Right lobe of liver (tissue), 6 donors: ENCODE measurements around the gene PIANP. TPM values are rescaled to one million over a fixed set of nuclear protein-coding genes. Genes with fewer than 3 reads are reported as not detected.
"Not testable (repeated sequence)": the region's sequence is repeated elsewhere in the genome, so short reads cannot be mapped to it uniquely, and the experiment has no call there.

Experiments
- ATAC-seq, 4 donors: fragments of 200-7000 bp; cut with Tn5 transposase; one replicate each; pipeline ENCODE4 v1.9.1; 2020; ENCODE audit warnings: mild to moderate bottlenecking in 4 of 4, moderate library complexity in 4 of 4
- DNase-seq, 3 donors: peaks; one replicate each; pipeline ENCODE4 v3.0.0-alpha.2; 2020
- H3K27ac ChIP-seq, 3 donors: fragments of 200-600 bp; one replicate each; pipeline ENCODE4 v1.8.0; 2022
- H3K27me3 ChIP-seq, 2 donors: fragments of 200-600 bp; one replicate each; pipeline ENCODE4 v1.8.0; 2022
- H3K36me3 ChIP-seq, 4 donors: fragments of 200-600 bp; sonication (generic) in 1 of 4; one replicate each; pipeline versions ENCODE4 v1.5.1 to v1.8.0; 2017 to 2022; ENCODE audit warnings: control low read depth in 1 of 4
- H3K4me1 ChIP-seq, 4 donors: fragments of 200-600 bp; sonication (generic) in 1 of 4; one replicate each; pipeline versions ENCODE4 v1.5.1 to v1.8.0; 2017 to 2022; ENCODE audit warnings: control low read depth in 1 of 4
- H3K4me3 ChIP-seq, 3 donors: fragments of 200-600 bp; one replicate each; pipeline ENCODE4 v1.8.0; 2022
- H3K9me3 ChIP-seq, 4 donors: fragments of 200-600 bp; sonication (generic) in 1 of 4; one replicate each; pipeline versions ENCODE4 v1.5.1 to v1.8.0; 2017 to 2022; ENCODE audit warnings: control low read depth in 1 of 4
- CTCF ChIP-seq, 4 donors: fragments of 200-600 bp in 3 of 4; fragments of 450-650 bp in 1 of 4; IDR thresholded peaks; one replicate each; pipeline versions ENCODE4 v1.5.1 to v1.8.0; 2016 to 2022; ENCODE audit warnings: antibody characterized with exemption in 4 of 4, mild to moderate bottlenecking in 2 of 4
- POLR2A ChIP-seq: fragments of 450-650 bp; IDR thresholded peaks from one replicate; pipeline ENCODE4 v1.6.1; 2017; ENCODE audit warnings: antibody characterized with exemption, mild to moderate bottlenecking
- WGBS: methylation state at CpG from one replicate; pipeline ENCODE4 v1.1.6; 2018; ENCODE audit warnings: low coverage, low lambda C conversion rate; ENCODE audit not compliant: insufficient coverage; ENCODE audit errors: missing lambda C conversion rate; 5-methylcytosine and 5-hydroxymethylcytosine counted together
- intact Hi-C, 2 donors: fragments of 100-400 bp; cut with DNase I; formaldehyde crosslinking; loops; one replicate each; pipeline versions ENCODE4 v1.11.2 to v1.14.1; 2022
- total RNA-seq, 6 experiments: library from RNA; depleted of rRNA in 2 of 6; stranded (reverse); fragments of >200 nt in 2 of 6; fragmentation: NEBNext Ultra II Directional in 3 of 6; extraction: Animal tissue kit (Norgen Biotek cat#: 25700) in 3 of 6; gene quantifications; one replicate each; pipeline versions ENCODE4 v1.1.0 to v1.2.4, GENCODE V29; 2016 to 2023
- donor health status: DM: no; HTN: yes; CAD: no.
- donor health status: DM: no; HTN: no; CAD: no.
- donor health status: DM: no; HTN: no; CAD: no.
- donor health status: DM: no; HTN: yes; CAD: no.
- donor health status: DM: no; HTN: yes; CAD: no.

Gene PIANP
- total RNA-seq, 6 experiments from 2014 or later, result not detected

- no peak for TF ChIP-seq POLR2A
- TF ChIP-seq CTCF (IDR thresholded peaks at IDR 0.05), result no peak
- Histone ChIP-seq H3K4me3 (no peak overlapping the region), H3K27me3 (no peaks in the 10 kb centered on the region), H3K9me3 (no peaks in the 10 kb centered on the region), H3K27ac (no peak overlapping the region), H3K4me1 (no peaks in the 10 kb centered on the region), H3K36me3 (peaks cover 0 to 11% (median 5%) of the 10 kb centered on the region in 4 donors)
- WGBS, result 68% methylated on average over 3 of the region's 3 CpGs
- DNase-seq, result no peak
- ATAC-seq, result no peak
- intact Hi-C loops, result no loop called here
Measured at GRCh38 chr12:6742834-6743233, 42.2 kb upstream of the PIANP start.

- H3K4me1 ChIP-seq, DNase-seq, H3K9me3 ChIP-seq, intact Hi-C loops, H3K36me3 ChIP-seq, H3K4me3 ChIP-seq, H3K27ac ChIP-seq, ATAC-seq, H3K27me3 ChIP-seq: not testable (repeated sequence)
- 97% methylated on average over 6 of the region's 12 CpGs for WGBS
Measured at GRCh38 chr12:6742080-6742479, 41.5 kb upstream of the PIANP start.

- intact Hi-C loops, result no loop called here
- no peak for DNase-seq
- Histone ChIP-seq H3K27ac (no peak overlapping the region), H3K9me3 (no peaks in the 10 kb centered on the region), H3K4me1 (peaks cover 0 to 4% (median 0%) of the 10 kb centered on the region in 4 donors), H3K36me3 (peaks cover 0 to 4% (median 0%) of the 10 kb centered on the region in 4 donors), H3K27me3 (no peaks in the 10 kb centered on the region), H3K4me3 (no peak overlapping the region)
- WGBS, result 72% methylated on average over 4 of the region's 5 CpGs
- no peak for ATAC-seq
- TF ChIP-seq CTCF (IDR thresholded peaks at IDR 0.05), result no peak
- TF ChIP-seq POLR2A, result no peak
Measured at GRCh38 chr12:6736754-6737153, 36.1 kb upstream of the PIANP start.

- H3K27me3 ChIP-seq, result no peaks in the 10 kb centered on the region
- WGBS, result 25% methylated on average over 8 of the region's 8 CpGs
- intact Hi-C loops, result no loop called here
- peaks cover 0 to 16% (median 4%) of the 10 kb centered on the region in 4 donors for H3K36me3 ChIP-seq
- no peaks in the 10 kb centered on the region for H3K9me3 ChIP-seq
- TF ChIP-seq CTCF (IDR thresholded peaks at IDR 0.05) (peak; percentile 79 to 87 (median 85)), POLR2A (no peak)
- peaks cover 0 to 4% (median 0%) of the 10 kb centered on the region in 4 donors for H3K4me1 ChIP-seq
- peak; percentile 97 to 99 (median 98) for ATAC-seq
- peak; percentile 74 to 79 (median 77) for DNase-seq
- no peak overlapping the region for H3K27ac ChIP-seq
- no peak overlapping the region for H3K4me3 ChIP-seq
Measured at GRCh38 chr12:6735448-6736191, 35.0 kb upstream of the PIANP start.

GRCh38 chr12:6734506-6735387, 34.1 kb upstream of the PIANP start:
- no peak overlapping the region for H3K27ac ChIP-seq
- intact Hi-C loops, result loop anchor here (5.0 kb wide), 2 partner anchors 93 to 103 kb away; partner anchors contain the start of gene P3H3 (in 1 of the 2)
- no peaks in the 10 kb centered on the region for H3K9me3 ChIP-seq
- ATAC-seq (no peak), DNase-seq (no peak)
- WGBS, result 69% methylated on average over 8 of the region's 10 CpGs
- H3K36me3 ChIP-seq, result peaks cover 0 to 25% (median 8%) of the 10 kb centered on the region in 4 donors
- no peaks in the 10 kb centered on the region for H3K27me3 ChIP-seq
- TF ChIP-seq CTCF (IDR thresholded peaks at IDR 0.05) (no peak), POLR2A (no peak)
- H3K4me3 ChIP-seq, result no peak overlapping the region
- peaks cover 0 to 4% (median 0%) of the 10 kb centered on the region in 4 donors for H3K4me1 ChIP-seq
